H1 (cell line): ENCODE data around the gene PSORS1C2.

Experiments
- BACH1 ChIP-seq: IDR thresholded peaks from 2 replicates; pipeline ENCODE4 v1.6.1; 2012; ENCODE audit warnings: low read length, improper control_type of control experiment
- BRCA1 ChIP-seq: IDR thresholded peaks from 2 replicates; pipeline ENCODE4 v1.6.1; 2012; ENCODE audit warnings: low read depth, low read length, improper control_type of control experiment
- CTCF ChIP-seq, 3 experiments: IDR thresholded peaks; 1 replicate in 2 of 3; 2 replicates in 1 of 3; pipeline versions ENCODE4 v1.5.1 to v1.6.1; 2011; ENCODE audit warnings: low read length in 3 of 3, mild to moderate bottlenecking in 3 of 3, inconsistent platforms in 2 of 3, low read depth in 1 of 3, moderate library complexity in 1 of 3; ENCODE audit not compliant: insufficient read depth in 1 of 3; ENCODE audit errors: control extremely low read depth in 1 of 3
- EP300 ChIP-seq, 2 experiments: IDR thresholded peaks; 1 replicate in 1 of 2; 2 replicates in 1 of 2; pipeline ENCODE4 v1.6.1; 2011 to 2012; ENCODE audit warnings: low read depth in 2 of 2, low read length in 2 of 2, mild to moderate bottlenecking in 2 of 2, borderline replicate concordance in 1 of 2, inconsistent platforms in 1 of 2, moderate library complexity in 1 of 2
- KDM1A ChIP-seq: fragments of 200-600, 300-600 bp; sonication (generic); IDR thresholded peaks from 2 replicates; pipeline ENCODE4 v1.7.1; 2016; ENCODE audit warnings: mild to moderate bottlenecking, low read length, borderline replicate concordance
- POLR2A ChIP-seq, 2 experiments: IDR thresholded peaks; 1 replicate in 1 of 2; 2 replicates in 1 of 2; pipeline ENCODE4 v1.6.1; 2011; ENCODE audit warnings: low read depth in 2 of 2, low read length in 2 of 2, mild to moderate bottlenecking in 2 of 2; ENCODE audit errors: control extremely low read depth in 1 of 2
- TAF1 ChIP-seq: IDR thresholded peaks from 2 replicates; pipeline ENCODE4 v1.6.1; 2011; ENCODE audit warnings: mild to moderate bottlenecking, low read depth, low read length

- TF ChIP-seq TAF1 (no peak), KDM1A (no peak), EP300 (IDR thresholded peaks at IDR 0.05; ENCODE audit: borderline replicate concordance in 1 of 2, low read depth in 2 of 2, low read length in 2 of 2) (no peak), CTCF (IDR thresholded peaks at IDR 0.05; ENCODE audit: control extremely low read depth in 1 of 3, insufficient read depth in 1 of 3, low read depth in 1 of 3, low read length in 3 of 3) (no peak), POLR2A (IDR thresholded peaks at IDR 0.05; ENCODE audit: control extremely low read depth in 1 of 2, low read depth in 2 of 2, low read length in 2 of 2) (no peak), BRCA1 (no peak), BACH1 (no peak)
Measured at GRCh38 chr6:31118178-31118577, 20.7 kb downstream of the PSORS1C2 start.
